Progenitor cell of endocrine pancreas (in vitro differentiated cells): ENCODE measurements around the gene DLGAP1. TPM values are rescaled to one million over a fixed set of nuclear protein-coding genes. Genes with fewer than 3 reads are reported as not detected.
A peak's percentile ranks its signal among the peaks of the same experiment; 100 is the strongest.
"Not testable (repeated sequence)": the region's sequence is repeated elsewhere in the genome, so short reads cannot be mapped to it uniquely, and the experiment has no call there.

Source experiments
- DNase-seq: peaks from one replicate; pipeline ENCODE4 v3.0.0; 2021; ENCODE audit warnings: low spot score; ENCODE audit not compliant: unreplicated experiment
- H3K27ac Mint-ChIP-seq: 2 replicates; pipeline ENCODE4 v1.8.0; 2021; ENCODE audit warnings: mild to moderate bottlenecking, moderate library complexity, mixed read lengths
- H3K27me3 Mint-ChIP-seq: 2 replicates; pipeline ENCODE4 v1.8.0; 2021; ENCODE audit warnings: mixed read lengths
- H3K36me3 Mint-ChIP-seq: 2 replicates; pipeline ENCODE4 v1.8.0; 2022; ENCODE audit warnings: mixed read lengths; ENCODE audit not compliant: insufficient read depth
- H3K4me1 Mint-ChIP-seq: 2 replicates; pipeline ENCODE4 v1.8.0; 2021; ENCODE audit warnings: low read depth, mixed read lengths
- H3K4me3 Mint-ChIP-seq: 2 replicates; pipeline ENCODE4 v1.8.0; 2021; ENCODE audit warnings: low read depth, mild to moderate bottlenecking, moderate library complexity, mixed read lengths
- H3K9me3 Mint-ChIP-seq: 2 replicates; pipeline ENCODE4 v1.8.0; 2021; ENCODE audit warnings: low read depth, mixed read lengths
- total RNA-seq: library from RNA; stranded (reverse); gene quantifications from 2 replicates; pipeline ENCODE4 v1.2.1, GENCODE V29; 2021
- TF ChIP-seq, protein P1 (sequence below): fragments of 200-600 bp; sonication (generic); IDR thresholded peaks from one replicate; pipeline ENCODE4 v1.5.0; 2021; ENCODE audit warnings: antibody characterized with exemption, mild to moderate bottlenecking; ENCODE audit not compliant: unreplicated experiment

Gene DLGAP1
- total RNA-seq, 1 donor from 2014 or later: 16.7 TPM

DNA sequence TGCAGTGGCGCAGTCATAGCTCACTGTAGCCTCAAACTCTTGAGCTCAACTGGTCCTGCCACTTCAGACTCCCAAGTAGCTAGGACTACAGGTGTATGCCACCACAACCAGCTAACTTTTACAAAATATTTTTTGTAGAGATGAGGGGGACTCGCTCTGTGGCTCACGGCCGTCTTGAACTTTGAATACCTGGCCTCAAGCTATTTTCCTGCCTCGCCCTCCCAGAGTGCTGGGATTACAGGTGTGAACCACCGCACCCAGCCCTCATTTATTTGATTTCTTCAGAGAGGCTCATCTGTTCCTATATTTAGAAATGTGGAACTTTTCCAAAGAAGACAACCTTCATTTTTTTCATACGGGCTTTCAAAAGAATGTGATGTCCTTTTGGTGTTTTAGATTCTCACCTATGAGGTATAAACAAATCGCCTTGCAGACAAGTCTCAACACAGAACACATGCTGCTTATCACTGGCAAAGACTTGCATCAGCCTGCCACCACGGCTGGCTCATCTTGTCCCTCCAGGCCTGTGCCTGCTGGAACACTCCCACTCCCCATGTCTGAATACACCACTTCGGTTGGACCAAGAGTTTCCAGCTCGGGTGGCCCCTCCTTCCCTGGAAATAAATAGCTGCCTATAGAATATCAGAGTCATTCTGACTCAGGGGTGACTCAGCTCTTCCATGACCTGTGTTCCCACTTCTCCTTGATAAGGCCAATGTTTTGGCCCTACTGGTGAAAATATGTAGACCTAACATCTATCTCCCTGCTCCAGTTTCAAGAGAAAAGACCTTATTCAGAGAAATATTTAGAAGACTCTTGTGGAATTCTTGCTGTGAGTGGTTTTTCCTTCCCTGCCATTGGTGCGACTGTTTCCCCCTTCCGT is 802.5 kb downstream of the DLGAP1 start:
- Mint-ChIP-seq H3K4me1 (peaks cover 45% of the 10 kb centered on the region), H3K36me3 (no peaks in the 10 kb centered on the region), H3K27ac (peak overlapping the region; percentile 91), H3K9me3 (no peaks in the 10 kb centered on the region), H3K27me3 (no peaks in the 10 kb centered on the region), H3K4me3 (no peak overlapping the region)
- TF ChIP-seq, protein P1, sequence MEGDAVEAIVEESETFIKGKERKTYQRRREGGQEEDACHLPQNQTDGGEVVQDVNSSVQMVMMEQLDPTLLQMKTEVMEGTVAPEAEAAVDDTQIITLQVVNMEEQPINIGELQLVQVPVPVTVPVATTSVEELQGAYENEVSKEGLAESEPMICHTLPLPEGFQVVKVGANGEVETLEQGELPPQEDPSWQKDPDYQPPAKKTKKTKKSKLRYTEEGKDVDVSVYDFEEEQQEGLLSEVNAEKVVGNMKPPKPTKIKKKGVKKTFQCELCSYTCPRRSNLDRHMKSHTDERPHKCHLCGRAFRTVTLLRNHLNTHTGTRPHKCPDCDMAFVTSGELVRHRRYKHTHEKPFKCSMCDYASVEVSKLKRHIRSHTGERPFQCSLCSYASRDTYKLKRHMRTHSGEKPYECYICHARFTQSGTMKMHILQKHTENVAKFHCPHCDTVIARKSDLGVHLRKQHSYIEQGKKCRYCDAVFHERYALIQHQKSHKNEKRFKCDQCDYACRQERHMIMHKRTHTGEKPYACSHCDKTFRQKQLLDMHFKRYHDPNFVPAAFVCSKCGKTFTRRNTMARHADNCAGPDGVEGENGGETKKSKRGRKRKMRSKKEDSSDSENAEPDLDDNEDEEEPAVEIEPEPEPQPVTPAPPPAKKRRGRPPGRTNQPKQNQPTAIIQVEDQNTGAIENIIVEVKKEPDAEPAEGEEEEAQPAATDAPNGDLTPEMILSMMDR: no peak
- no peak for DNase-seq

DNA sequence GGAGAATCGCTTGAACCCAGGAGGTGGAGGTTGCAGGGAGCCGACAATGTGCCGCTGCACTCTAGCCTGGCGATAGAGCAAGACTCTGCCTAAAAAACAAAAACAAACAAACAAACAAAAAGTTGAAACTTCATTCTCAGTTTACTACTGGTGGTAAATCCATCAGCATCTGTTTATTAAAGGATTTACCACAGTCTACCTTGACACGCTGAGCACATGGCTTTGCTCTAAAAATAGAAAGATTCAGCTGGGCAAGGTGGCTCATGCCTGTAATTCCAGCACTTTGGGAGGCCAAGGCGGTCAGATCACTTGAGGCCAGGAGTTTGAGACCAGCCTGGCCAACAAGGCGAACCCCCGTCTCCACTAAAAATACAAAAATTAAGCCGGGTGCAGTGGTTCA is 803.8 kb downstream of the DLGAP1 start:
- no peak overlapping the region for H3K4me3 Mint-ChIP-seq
- TF ChIP-seq, protein P1: no peak
- no peaks in the 10 kb centered on the region for H3K9me3 Mint-ChIP-seq
- H3K27me3 Mint-ChIP-seq: no peaks in the 10 kb centered on the region
- no peaks in the 10 kb centered on the region for H3K36me3 Mint-ChIP-seq
- peaks cover 45% of the 10 kb centered on the region for H3K4me1 Mint-ChIP-seq
- no peak for DNase-seq
- H3K27ac Mint-ChIP-seq: no peak overlapping the region

DNA sequence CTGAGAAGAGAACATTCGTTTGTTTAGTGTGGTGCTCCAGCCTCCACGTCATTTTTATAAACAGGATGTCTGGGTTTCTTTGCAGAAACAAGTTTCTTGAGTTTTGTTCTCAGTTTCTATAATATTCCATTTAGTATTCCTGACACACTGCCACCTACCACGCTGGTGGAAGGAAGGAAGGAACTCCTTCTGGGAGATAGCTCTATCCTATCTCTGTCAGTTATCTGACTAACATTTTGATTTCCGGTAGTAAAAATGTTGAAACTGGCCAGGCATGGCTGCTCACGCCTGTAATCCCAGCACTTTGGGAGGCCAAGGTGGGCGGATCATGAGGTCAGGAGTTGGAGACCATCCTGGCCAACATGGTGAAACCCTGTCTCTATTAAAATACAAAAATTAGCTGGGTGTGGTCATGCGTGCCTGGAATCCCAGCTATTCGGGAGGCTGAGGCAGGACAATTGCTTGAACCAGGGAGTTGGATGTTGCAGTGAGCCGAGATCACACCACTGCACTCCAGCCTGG is 804.5 kb downstream of the DLGAP1 start:
- not testable (repeated sequence) for H3K9me3 Mint-ChIP-seq, H3K4me3 Mint-ChIP-seq, H3K36me3 Mint-ChIP-seq, H3K27ac Mint-ChIP-seq, DNase-seq, H3K27me3 Mint-ChIP-seq
- H3K4me1 Mint-ChIP-seq: peaks cover 45% of the 10 kb centered on the region

DNA sequence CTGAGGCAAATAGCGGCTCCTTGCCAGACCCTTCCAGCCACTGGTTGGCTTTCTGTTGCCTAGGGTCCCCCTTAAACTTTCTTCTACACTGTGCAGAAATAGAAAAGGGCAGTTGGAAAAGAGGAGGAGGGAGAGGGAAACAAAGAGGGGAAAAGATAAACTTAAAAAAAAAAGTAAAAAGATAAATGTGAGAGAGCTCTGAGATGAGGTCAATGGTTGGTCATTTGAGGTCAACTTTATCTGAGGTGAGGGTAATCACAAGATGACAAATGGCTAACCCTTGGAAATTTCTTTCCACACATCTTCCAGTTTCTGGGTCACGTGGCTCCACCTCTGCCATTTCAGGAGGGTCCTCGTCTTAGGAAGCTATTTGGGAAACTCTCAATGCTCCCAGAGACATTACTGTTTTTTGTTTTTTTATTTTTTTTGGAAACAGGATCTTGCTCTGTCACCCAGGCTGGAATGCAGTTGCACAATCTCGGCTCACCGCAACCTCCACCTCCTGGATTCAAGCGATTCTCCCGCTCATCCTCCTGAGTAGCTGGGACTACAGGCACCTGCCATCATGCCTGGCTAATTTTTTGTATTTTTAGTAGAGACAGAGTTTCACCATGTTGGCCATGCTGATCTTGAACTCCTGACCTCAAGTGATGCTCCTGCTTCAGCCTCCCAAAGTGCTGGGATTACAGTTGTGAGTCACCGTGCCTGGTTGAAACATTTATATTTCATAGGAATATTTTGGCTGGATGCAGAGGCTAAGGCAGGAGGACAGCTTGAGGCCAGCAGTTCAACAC is 805.3 kb downstream of the DLGAP1 start:
- no peaks in the 10 kb centered on the region for H3K36me3 Mint-ChIP-seq
- TF ChIP-seq, protein P1: no peak
- H3K9me3 Mint-ChIP-seq: no peaks in the 10 kb centered on the region
- no peak for DNase-seq
- H3K27me3 Mint-ChIP-seq: no peaks in the 10 kb centered on the region
- peaks cover 37% of the 10 kb centered on the region for H3K4me1 Mint-ChIP-seq
- H3K4me3 Mint-ChIP-seq: no peak overlapping the region
- H3K27ac Mint-ChIP-seq: peak overlapping the region; percentile 52

DNA sequence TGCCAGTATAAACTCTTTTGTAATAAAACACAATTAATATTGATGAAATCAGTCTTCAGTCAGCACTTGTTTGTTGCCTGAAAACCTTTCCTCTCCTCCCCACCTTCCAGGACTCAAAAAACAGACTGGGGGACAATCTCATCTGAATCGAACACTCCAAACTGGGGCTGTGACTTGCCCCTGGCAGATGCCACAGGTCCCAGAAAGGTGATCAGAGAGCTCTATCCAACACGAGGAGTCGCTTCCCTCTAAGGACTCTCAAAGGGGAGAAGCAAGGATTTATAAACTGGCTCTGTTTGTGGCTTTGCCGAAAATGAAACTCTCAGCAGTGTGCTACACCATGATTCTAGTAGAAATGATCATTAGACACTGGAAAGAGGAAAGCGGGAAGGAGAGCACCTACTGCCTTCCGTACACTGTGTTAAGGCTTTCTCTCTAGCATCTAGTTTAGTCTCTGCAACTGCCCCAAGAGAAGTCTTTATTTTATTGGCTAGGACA is 805.9 kb downstream of the DLGAP1 start:
- Mint-ChIP-seq H3K4me3 (no peak overlapping the region), H3K9me3 (no peaks in the 10 kb centered on the region), H3K36me3 (no peaks in the 10 kb centered on the region), H3K27me3 (no peaks in the 10 kb centered on the region), H3K27ac (peak overlapping the region; percentile 52), H3K4me1 (peaks cover 31% of the 10 kb centered on the region)
- no peak for DNase-seq
- TF ChIP-seq, protein P1: no peak
